Ishikawa (cell line): ENCODE measurements around the gene ANXA6.
A peak's percentile ranks its signal among the peaks of the same experiment; 100 is the strongest.

Experiments
- CEBPB ChIP-seq: IDR thresholded peaks from 2 replicates; pipeline ENCODE4 v1.6.1; 2012
- CREB1 ChIP-seq: IDR thresholded peaks from 2 replicates; pipeline ENCODE4 v1.6.1; 2012; ENCODE audit warnings: low read depth
- EGR1 ChIP-seq: IDR thresholded peaks from 2 replicates; pipeline ENCODE4 v1.6.1; 2012
- EP300 ChIP-seq: IDR thresholded peaks from 2 replicates; pipeline ENCODE4 v1.6.1; 2012; ENCODE audit warnings: borderline replicate concordance
- FOXM1 ChIP-seq: IDR thresholded peaks from 2 replicates; pipeline ENCODE4 v1.6.1; 2012; ENCODE audit warnings: low read depth, borderline replicate concordance
- NFIC ChIP-seq: IDR thresholded peaks from 2 replicates; pipeline ENCODE4 v1.6.1; 2012
- RAD21 ChIP-seq: IDR thresholded peaks from 2 replicates; pipeline ENCODE4 v1.6.1; 2012; ENCODE audit warnings: low read depth
- TAF1 ChIP-seq: IDR thresholded peaks from 2 replicates; pipeline ENCODE4 v1.6.1; 2012; ENCODE audit warnings: low read depth, mild to moderate bottlenecking
- TCF12 ChIP-seq: IDR thresholded peaks from 2 replicates; pipeline ENCODE4 v1.6.1; 2012; ENCODE audit warnings: low read depth
- TEAD4 ChIP-seq: IDR thresholded peaks from 2 replicates; pipeline ENCODE4 v1.6.1; 2012
- YY1 ChIP-seq: IDR thresholded peaks from 2 replicates; pipeline ENCODE4 v1.6.1; 2012; ENCODE audit warnings: low read depth
- ZBTB7A ChIP-seq: IDR thresholded peaks from 2 replicates; pipeline ENCODE4 v1.6.1; 2012; ENCODE audit warnings: low read depth
- TF ChIP-seq, protein P1 (sequence below): IDR thresholded peaks from 2 replicates; pipeline ENCODE4 v1.6.1; 2012
- TF ChIP-seq, protein P2 (sequence below): IDR thresholded peaks from 2 replicates; pipeline ENCODE4 v1.6.1; 2012; ENCODE audit warnings: low read depth, mild to moderate bottlenecking
- TF ChIP-seq, protein P3 (sequence below): IDR thresholded peaks from 2 replicates; pipeline ENCODE4 v1.6.1; 2012

Gene ANXA6

DNA sequence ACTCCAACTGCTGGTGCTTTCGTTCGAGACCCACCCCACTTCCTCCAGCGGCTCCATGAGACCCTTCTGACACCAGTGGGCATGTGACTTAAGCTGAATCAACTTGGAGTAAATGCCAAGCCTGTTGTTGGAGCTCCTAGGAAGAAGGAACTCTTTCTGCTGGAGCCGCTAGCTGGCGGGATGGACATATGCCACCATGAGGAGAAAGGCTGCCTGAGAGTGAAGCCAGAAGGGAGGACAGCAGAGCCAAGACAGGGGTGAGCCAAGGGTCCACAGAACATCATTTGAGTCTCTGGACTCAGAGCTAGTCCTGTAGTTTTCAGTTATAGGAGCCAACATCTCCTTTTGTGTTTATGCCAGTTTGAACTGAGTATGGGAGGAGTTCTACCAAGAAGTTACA lies 35.9 kb downstream of the ANXA6 start:
- TF ChIP-seq EP300, result no peak
- TF ChIP-seq, protein P1, sequence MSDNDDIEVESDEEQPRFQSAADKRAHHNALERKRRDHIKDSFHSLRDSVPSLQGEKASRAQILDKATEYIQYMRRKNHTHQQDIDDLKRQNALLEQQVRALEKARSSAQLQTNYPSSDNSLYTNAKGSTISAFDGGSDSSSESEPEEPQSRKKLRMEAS, result no peak
- TF ChIP-seq, protein P2, sequence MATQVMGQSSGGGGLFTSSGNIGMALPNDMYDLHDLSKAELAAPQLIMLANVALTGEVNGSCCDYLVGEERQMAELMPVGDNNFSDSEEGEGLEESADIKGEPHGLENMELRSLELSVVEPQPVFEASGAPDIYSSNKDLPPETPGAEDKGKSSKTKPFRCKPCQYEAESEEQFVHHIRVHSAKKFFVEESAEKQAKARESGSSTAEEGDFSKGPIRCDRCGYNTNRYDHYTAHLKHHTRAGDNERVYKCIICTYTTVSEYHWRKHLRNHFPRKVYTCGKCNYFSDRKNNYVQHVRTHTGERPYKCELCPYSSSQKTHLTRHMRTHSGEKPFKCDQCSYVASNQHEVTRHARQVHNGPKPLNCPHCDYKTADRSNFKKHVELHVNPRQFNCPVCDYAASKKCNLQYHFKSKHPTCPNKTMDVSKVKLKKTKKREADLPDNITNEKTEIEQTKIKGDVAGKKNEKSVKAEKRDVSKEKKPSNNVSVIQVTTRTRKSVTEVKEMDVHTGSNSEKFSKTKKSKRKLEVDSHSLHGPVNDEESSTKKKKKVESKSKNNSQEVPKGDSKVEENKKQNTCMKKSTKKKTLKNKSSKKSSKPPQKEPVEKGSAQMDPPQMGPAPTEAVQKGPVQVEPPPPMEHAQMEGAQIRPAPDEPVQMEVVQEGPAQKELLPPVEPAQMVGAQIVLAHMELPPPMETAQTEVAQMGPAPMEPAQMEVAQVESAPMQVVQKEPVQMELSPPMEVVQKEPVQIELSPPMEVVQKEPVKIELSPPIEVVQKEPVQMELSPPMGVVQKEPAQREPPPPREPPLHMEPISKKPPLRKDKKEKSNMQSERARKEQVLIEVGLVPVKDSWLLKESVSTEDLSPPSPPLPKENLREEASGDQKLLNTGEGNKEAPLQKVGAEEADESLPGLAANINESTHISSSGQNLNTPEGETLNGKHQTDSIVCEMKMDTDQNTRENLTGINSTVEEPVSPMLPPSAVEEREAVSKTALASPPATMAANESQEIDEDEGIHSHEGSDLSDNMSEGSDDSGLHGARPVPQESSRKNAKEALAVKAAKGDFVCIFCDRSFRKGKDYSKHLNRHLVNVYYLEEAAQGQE, result no peak
- no peak for TF ChIP-seq TCF12

DNA sequence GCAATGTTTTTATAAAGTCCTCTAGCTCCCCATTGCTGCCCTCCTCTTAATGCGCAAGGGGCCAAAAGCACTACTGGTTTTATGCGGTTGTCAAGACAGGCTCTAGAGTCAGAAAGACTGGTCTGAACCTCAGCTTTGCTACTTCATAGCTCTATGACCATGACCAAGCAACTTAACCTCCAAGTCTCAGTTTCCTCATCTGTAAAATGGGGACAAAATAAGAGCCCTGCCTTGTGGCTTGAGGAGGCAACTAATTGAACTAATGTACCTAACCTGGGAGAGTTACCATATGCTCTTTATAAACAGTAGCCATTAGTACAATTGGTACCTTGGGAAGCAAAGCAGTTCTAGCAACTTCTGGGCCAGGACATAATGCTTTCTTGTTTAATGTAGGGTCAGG lies 36.5 kb downstream of the ANXA6 start:
- TF ChIP-seq EGR1, result no peak
- no peak for TF ChIP-seq YY1
- no peak for TF ChIP-seq TCF12
- no peak for TF ChIP-seq CREB1
- no peak for TF ChIP-seq TAF1
- TF ChIP-seq, protein P2, result no peak
- TF ChIP-seq NFIC, result no peak
- TF ChIP-seq ZBTB7A, result no peak
- TF ChIP-seq FOXM1, result no peak
- no peak for TF ChIP-seq CEBPB
- TF ChIP-seq, protein P1, result no peak
- TF ChIP-seq EP300, result no peak
- no peak for TF ChIP-seq TEAD4
- TF ChIP-seq RAD21, result no peak

DNA sequence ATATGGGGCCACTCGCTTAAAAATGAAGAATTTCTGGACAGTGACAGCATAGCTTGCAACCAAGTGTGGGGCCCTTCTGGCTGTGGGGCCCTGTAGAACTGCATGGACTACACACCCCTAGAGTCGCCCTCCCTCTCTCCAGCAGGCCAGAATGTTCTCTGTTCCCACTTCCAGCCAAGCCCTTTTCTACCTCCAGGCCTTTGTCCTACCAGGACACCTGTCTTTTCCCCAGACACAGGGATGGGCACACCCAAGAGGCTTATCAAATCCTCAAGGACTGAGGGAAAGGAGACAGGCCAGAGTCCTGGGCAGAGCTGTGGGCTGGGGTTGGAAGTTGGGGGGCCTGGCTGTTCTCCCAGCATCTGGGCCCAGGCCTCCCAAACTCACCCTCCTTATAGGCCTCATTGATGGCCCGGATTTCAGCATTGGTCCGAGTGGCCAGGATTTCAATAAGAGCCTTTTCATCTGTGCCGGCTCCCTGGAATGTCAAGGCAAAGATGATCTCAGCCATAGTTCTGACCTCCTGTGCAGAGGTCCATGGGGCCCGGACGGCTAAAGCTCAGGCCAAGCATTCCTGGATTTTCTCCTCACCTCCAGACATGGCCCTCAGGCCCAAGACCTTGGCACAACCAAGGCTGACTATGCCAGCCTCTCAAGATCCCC lies 38.5 kb downstream of the ANXA6 start:
- TF ChIP-seq, protein P1, result no peak
- TF ChIP-seq, protein P3, sequence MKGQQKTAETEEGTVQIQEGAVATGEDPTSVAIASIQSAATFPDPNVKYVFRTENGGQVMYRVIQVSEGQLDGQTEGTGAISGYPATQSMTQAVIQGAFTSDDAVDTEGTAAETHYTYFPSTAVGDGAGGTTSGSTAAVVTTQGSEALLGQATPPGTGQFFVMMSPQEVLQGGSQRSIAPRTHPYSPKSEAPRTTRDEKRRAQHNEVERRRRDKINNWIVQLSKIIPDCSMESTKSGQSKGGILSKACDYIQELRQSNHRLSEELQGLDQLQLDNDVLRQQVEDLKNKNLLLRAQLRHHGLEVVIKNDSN, result no peak
- TF ChIP-seq FOXM1 (no peak), NFIC (no peak)

DNA sequence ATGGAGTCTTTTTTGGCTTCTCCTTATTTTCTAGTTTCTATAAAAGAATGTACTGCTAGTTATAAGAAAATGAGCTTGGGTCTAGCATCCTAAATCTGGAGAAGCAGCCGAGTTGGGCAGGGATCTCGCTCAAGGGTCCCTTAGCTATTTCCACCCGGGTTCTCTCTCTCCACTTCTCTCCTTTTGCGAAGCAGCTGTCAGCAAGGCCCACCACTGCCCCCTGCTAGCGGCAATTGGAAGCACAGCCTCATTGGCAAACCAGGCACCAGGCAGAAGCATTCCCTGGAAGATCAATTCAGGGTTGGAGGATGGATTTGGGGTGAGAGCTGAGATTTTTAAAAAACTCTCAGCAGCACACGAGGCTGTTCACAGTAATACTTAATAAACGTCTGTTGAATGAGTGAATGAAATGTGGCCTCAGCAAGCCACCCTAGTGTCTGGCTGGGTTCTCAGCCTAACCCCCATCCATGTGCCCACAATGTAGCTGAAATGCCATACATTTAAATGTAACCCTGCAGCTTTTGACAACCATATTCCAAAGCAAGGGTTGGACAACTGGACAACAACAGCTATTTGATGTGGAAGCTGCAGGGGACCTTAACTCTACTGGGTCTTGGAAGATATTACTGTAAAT lies 42.2 kb downstream of the ANXA6 start:
- TF ChIP-seq, protein P1, result no peak
- TF ChIP-seq FOXM1, result no peak
- TF ChIP-seq TAF1, result no peak
- peak; percentile 96 for TF ChIP-seq RAD21
- no peak for TF ChIP-seq NFIC

DNA sequence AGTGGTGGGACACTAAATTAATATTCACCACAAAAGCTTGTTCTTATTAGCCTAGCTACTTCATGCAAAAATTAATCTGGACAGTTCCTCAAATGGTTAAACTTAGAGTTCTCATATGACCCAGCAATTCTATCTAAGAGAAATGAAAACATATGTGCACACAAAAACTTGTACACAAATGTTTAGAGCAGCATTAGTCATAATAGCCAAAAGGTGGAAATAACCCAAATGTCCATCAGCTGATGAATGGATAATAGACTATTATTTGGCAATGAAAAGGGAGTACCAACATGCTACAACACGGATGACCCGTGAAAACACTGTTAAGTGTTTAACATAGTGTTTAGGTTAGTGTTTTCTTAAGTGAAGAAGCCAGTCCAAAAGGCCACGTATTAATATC lies 43.9 kb downstream of the ANXA6 start:
- TF ChIP-seq ZBTB7A (no peak), EGR1 (no peak), CEBPB (no peak)

DNA sequence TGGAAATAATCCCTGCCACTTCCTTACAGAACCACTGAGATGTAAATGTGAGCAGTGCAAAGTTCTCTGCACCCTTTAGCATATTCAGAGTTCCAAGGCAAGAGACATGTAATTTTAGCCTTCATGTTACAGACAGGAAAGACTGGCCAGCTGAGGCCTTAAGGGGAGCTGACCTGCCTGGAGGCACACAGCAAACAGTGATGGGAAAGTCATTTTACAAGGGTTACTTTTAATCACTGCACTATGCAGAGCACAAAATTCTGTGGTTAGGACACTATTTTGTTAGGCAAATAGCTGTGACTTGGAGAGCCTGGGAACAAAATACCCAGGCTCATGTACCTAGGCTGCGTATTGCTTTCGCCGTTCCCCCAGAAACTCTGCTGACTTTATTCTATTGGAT lies 46.6 kb downstream of the ANXA6 start:
- TF ChIP-seq TEAD4 (no peak), EP300 (no peak), NFIC (no peak), CREB1 (no peak)

DNA sequence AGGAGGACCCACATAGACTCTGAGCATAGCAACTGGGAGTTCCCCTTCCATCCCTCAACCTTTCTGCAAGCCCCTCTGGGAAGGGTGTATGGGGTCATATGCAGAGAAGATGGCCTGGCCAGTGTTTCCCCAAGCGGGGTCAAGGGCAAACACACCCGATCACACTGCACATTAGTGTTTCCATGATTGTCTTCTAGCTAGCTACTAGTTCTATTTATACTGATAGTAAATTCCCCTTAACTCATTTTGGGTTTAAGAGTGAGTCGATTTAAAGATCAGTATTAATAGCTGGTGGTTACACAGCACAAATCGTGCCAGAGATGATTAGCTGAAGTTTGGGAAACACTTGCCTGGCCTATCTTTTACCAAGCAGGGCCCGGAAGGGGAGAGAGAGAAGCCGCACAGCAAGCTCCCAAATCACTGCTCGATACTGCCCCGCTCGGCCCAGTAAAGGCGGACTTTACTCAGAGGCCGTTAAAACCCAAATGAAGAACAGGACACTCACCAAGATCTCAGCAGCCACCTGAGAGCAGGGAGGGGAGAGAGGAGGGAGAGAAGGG lies 47.4 kb downstream of the ANXA6 start:
- no peak for TF ChIP-seq CEBPB
- TF ChIP-seq, protein P1, result no peak
- TF ChIP-seq FOXM1, result no peak
- TF ChIP-seq, protein P3, result no peak
- no peak for TF ChIP-seq EGR1
- no peak for TF ChIP-seq RAD21
- no peak for TF ChIP-seq NFIC
- no peak for TF ChIP-seq ZBTB7A
- TF ChIP-seq, protein P2, result no peak
- TF ChIP-seq YY1, result no peak
- TF ChIP-seq CREB1, result no peak
- TF ChIP-seq EP300, result no peak
- TF ChIP-seq TEAD4, result no peak
- no peak for TF ChIP-seq TCF12
- no peak for TF ChIP-seq TAF1
